Psoas muscle (tissue), 8 donors: Measurements from ENCODE around the gene AMOTL1. TPM values are rescaled to one million over a fixed set of nuclear protein-coding genes. Genes with fewer than 3 reads are reported as not detected.

Experiments used
- ATAC-seq, 4 donors: fragments of 200-7000 bp; cut with Tn5 transposase; one replicate each; pipeline ENCODE4 v1.9.1; 2020; ENCODE audit warnings: moderate library complexity in 3 of 4, mild to moderate bottlenecking in 2 of 4
- DNase-seq, 2 donors: peaks; one replicate each; pipeline ENCODE4 v3.0.0-alpha.2; 2020
- H3K27ac ChIP-seq: fragments of 200-600 bp; one replicate; pipeline ENCODE4 v1.8.0; 2022
- H3K27me3 ChIP-seq, 3 donors: fragments of 200-600 bp in 1 of 3; one replicate each; pipeline versions ENCODE4 v1.6.1 to v1.8.0; 2013 to 2022; ENCODE audit warnings: low read length in 2 of 3, mild to moderate bottlenecking in 2 of 3, moderate library complexity in 1 of 3; ENCODE audit not compliant: insufficient read depth in 3 of 3
- H3K36me3 ChIP-seq, 2 donors: fragments of 200-600 bp in 1 of 2; one replicate each; pipeline versions ENCODE4 v1.6.1 to v1.8.0; 2013 to 2022; ENCODE audit warnings: low read depth in 1 of 2, mild to moderate bottlenecking in 1 of 2, moderate library complexity in 1 of 2; ENCODE audit not compliant: insufficient read depth in 1 of 2
- H3K4me1 ChIP-seq: fragments of 200-600 bp; one replicate; pipeline ENCODE4 v1.8.0; 2022
- H3K4me3 ChIP-seq: fragments of 200-600 bp; one replicate; pipeline ENCODE4 v1.8.0; 2022; ENCODE audit warnings: mild to moderate bottlenecking
- H3K9me3 ChIP-seq: fragments of 200-600 bp; one replicate; pipeline ENCODE4 v1.8.0; 2022
- WGBS, 3 donors: extraction: QIAGEN DNeasy Blood & Tissue Kit; methylation state at CpG; one replicate each; pipeline versions ENCODE4 v1.1.6 to v1.1.7; 2013; 5-methylcytosine and 5-hydroxymethylcytosine counted together
- intact Hi-C, 2 donors: fragments of 100-400 bp; cut with DNase I; formaldehyde crosslinking; loops; one replicate each; pipeline versions ENCODE4 v1.11.0 to v1.14.2; 2022
- polyA plus RNA-seq, 3 donors: library from polyadenylated mRNA; stranded (reverse); fragments of 200-250 nt; gene quantifications; one replicate each; pipeline ENCODE4 v1.2.3, GENCODE V29; 2013
- total RNA-seq, 4 donors: library from RNA; stranded (reverse); fragmentation: NEBNext Ultra II Directional in 2 of 4; extraction: Animal tissue kit (Norgen Biotek cat#: 25700) in 2 of 4; gene quantifications; one replicate each; pipeline versions ENCODE4 v1.2.1 to v1.2.4, GENCODE V29; 2021 to 2023
- TF ChIP-seq, protein P1 (sequence below): fragments of 200-600 bp; IDR thresholded peaks from one replicate; pipeline ENCODE4 v1.8.0; 2022; ENCODE audit warnings: antibody characterized with exemption
- donor health status: healthy with polysubstance abuse.
- donor health status: DM: no; HTN: no; CAD: no; lungs with moderate emphysema.
- donor health status: Bipolar disorder and iron deficiency.
- donor health status: healthy.
- donor health status: DM: yes; HTN: yes; CAD: no.
- donor health status: DM: no; HTN: no; CAD: no.
- donor health status: DM: no; HTN: no; CAD: no.
- donor health status: DM: yes; HTN: yes; CAD: no.

The AMOTL1 gene
- total and polyA plus RNA-seq, 7 donors = 46.5 to 355 (median 225) TPM

GRCh38 chr11:94828088-94828487 is 59.9 kb downstream of the AMOTL1 start:
- Histone ChIP-seq H3K36me3 (peaks cover 25 to 99% of the 10 kb centered on the region in 2 donors), H3K27ac (no peak overlapping the region), H3K4me3 (no peak overlapping the region), H3K4me1 (peaks cover 36% of the 10 kb centered on the region), H3K9me3 (no peaks in the 10 kb centered on the region), H3K27me3 (no peaks in the 10 kb centered on the region)
- DNase-seq = no peak
- intact Hi-C loops = no loop called here
- no peak for ATAC-seq
- TF ChIP-seq, protein P1, sequence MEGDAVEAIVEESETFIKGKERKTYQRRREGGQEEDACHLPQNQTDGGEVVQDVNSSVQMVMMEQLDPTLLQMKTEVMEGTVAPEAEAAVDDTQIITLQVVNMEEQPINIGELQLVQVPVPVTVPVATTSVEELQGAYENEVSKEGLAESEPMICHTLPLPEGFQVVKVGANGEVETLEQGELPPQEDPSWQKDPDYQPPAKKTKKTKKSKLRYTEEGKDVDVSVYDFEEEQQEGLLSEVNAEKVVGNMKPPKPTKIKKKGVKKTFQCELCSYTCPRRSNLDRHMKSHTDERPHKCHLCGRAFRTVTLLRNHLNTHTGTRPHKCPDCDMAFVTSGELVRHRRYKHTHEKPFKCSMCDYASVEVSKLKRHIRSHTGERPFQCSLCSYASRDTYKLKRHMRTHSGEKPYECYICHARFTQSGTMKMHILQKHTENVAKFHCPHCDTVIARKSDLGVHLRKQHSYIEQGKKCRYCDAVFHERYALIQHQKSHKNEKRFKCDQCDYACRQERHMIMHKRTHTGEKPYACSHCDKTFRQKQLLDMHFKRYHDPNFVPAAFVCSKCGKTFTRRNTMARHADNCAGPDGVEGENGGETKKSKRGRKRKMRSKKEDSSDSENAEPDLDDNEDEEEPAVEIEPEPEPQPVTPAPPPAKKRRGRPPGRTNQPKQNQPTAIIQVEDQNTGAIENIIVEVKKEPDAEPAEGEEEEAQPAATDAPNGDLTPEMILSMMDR = no peak

GRCh38 chr11:94830722-94831510 is 62.8 kb downstream of the AMOTL1 start:
- TF ChIP-seq, protein P1 = no peak
- ATAC-seq (no peak), DNase-seq (no peak)
- Histone ChIP-seq H3K4me1 (peaks cover 41% of the 10 kb centered on the region), H3K27me3 (no peaks in the 10 kb centered on the region), H3K36me3 (peaks cover 25 to 91% of the 10 kb centered on the region in 2 donors), H3K9me3 (no peaks in the 10 kb centered on the region), H3K4me3 (no peak overlapping the region), H3K27ac (peak overlapping the region; percentile 4)
- 68 to 75% (median 69%) methylated on average over 5 of the region's 5 CpGs for WGBS, 3 donors
- intact Hi-C loops = loop anchor here in 1 of 2 donors (2.0 kb wide), 1 partner anchor 20 kb away; no protein-coding TSS in a partner anchor

GRCh38 chr11:94831529-94831928 is 63.4 kb downstream of the AMOTL1 start:
- no peak overlapping the region for H3K4me3 ChIP-seq
- no peaks in the 10 kb centered on the region for H3K9me3 ChIP-seq
- DNase-seq = no peak
- no peak overlapping the region for H3K27ac ChIP-seq
- peaks cover 25 to 88% of the 10 kb centered on the region in 2 donors for H3K36me3 ChIP-seq
- H3K27me3 ChIP-seq = no peaks in the 10 kb centered on the region
- intact Hi-C loops = loop anchor here in 1 of 2 donors (2.0 kb wide), 1 partner anchor 19 kb away; no protein-coding TSS in a partner anchor
- 64 to 67% (median 65%) methylated on average over 3 of the region's 3 CpGs for WGBS, 3 donors
- TF ChIP-seq, protein P1 = no peak
- ATAC-seq = no peak
- H3K4me1 ChIP-seq = peaks cover 39% of the 10 kb centered on the region

GRCh38 chr11:94832604-94833235 is 64.6 kb downstream of the AMOTL1 start:
- no peaks in the 10 kb centered on the region for H3K9me3 ChIP-seq
- peaks cover 24 to 85% of the 10 kb centered on the region in 2 donors for H3K36me3 ChIP-seq
- peaks cover 38% of the 10 kb centered on the region for H3K4me1 ChIP-seq
- intact Hi-C loops = no loop called here
- ATAC-seq (peak in 3 of 4 donors; percentile 25 to 47 (median 33)), DNase-seq (no peak)
- 49 to 63% (median 50%) methylated on average over 4 of the region's 4 CpGs for WGBS, 3 donors
- H3K27ac ChIP-seq = peak overlapping the region; percentile 38
- TF ChIP-seq, protein P1 = no peak
- H3K4me3 ChIP-seq = no peak overlapping the region
- H3K27me3 ChIP-seq = no peaks in the 10 kb centered on the region
